PC-3 (cell line): ENCODE results near the gene SCN10A.

ENCODE experiments used
- EZH2phosphoT487 ChIP-seq: fragments of 300-600 bp; sonication (generic); IDR thresholded peaks from 2 replicates; pipeline ENCODE4 v1.6.1; 2018; ENCODE audit warnings: mild to moderate bottlenecking, antibody characterized with exemption, low read length, borderline replicate concordance
- TF ChIP-seq, protein P1 (sequence below): fragments of 300-600 bp; sonication (generic); conservative IDR thresholded peaks from 2 replicates; pipeline ENCODE4 v1.5.1; 2017; ENCODE audit warnings: antibody characterized with exemption, low read depth, mild to moderate bottlenecking, low read length

DNA sequence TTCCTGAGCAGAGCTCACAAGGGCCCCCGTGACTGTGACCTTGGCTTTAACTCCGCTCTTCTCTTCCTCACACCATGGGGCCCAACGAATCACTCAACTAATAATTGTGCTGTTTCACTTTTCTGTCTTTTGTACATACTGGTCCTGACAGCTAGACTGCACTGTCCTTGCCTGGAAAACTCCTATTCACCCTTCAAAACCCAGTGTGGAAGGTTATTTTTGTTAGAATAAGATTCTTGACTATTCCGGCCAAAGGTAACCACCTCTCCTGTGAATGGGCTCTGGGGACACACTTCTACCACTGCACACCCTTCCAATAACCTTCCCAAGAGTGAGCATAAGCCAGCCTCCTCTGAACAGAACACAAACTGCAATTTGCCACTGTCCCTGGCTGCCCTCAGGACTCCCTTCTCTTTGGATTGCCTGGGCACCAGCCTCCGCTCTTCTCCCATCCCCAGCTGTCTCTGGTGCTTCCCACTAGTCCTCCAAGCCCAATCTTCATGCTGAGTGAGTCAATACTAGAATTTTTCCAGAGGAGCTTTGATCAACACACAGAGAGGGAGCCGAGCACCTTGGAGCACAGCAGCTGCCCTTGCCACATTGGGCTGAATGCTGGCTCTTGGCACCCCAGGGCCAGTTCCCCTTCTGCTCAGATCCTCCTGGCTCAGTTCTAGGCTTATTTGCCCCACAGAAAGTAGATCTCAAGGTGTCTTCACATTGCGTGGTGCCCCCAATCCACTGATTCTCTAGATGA lies 168.6 kb downstream of the SCN10A start:
- TF ChIP-seq, protein P1, sequence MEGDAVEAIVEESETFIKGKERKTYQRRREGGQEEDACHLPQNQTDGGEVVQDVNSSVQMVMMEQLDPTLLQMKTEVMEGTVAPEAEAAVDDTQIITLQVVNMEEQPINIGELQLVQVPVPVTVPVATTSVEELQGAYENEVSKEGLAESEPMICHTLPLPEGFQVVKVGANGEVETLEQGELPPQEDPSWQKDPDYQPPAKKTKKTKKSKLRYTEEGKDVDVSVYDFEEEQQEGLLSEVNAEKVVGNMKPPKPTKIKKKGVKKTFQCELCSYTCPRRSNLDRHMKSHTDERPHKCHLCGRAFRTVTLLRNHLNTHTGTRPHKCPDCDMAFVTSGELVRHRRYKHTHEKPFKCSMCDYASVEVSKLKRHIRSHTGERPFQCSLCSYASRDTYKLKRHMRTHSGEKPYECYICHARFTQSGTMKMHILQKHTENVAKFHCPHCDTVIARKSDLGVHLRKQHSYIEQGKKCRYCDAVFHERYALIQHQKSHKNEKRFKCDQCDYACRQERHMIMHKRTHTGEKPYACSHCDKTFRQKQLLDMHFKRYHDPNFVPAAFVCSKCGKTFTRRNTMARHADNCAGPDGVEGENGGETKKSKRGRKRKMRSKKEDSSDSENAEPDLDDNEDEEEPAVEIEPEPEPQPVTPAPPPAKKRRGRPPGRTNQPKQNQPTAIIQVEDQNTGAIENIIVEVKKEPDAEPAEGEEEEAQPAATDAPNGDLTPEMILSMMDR = no peak
- no peak for TF ChIP-seq EZH2phosphoT487
